ENCODE results near the gene GALNT18.

GALNT18 gene

DNA sequence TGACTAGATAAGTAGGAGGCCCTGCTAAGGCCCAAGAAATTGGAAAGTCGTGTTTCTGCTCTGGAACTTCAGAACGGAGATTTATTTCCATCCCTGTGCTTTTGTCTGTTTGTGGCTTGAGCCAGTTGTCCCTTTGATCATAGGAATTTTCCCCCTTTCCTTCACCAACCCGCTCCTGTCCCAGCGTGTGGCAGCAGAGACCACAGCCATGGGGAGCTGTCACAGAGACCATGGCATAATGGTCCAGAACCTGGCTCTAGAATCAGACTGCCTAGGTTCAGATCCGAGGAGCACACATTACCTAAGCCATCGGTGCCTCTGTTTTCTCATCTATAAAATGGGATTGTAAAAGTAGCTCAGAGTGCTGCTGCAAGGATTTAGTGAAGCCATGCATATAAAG lies 128.1 kb downstream of the GALNT18 start:
- DNase-seq = no peak

DNA sequence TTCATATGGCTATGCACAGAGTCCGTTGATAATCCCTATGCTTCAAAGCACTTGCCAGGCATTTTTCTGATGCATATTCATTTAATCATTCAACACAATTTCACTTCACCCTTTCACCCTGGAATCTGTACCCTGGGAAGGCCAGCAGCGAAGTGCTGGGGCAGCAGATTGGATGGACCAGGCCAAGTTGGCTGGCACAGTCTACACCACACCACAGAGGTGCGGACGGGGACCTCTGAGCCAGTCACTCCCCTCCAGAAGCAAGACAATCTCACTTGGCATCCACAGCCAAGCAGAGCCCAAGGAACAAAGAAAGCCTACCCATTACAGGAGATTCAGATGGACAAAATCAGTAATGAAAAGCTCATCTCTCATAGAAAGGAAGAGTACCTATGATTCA lies 130.2 kb downstream of the GALNT18 start:
- DNase-seq = no peak

DNA sequence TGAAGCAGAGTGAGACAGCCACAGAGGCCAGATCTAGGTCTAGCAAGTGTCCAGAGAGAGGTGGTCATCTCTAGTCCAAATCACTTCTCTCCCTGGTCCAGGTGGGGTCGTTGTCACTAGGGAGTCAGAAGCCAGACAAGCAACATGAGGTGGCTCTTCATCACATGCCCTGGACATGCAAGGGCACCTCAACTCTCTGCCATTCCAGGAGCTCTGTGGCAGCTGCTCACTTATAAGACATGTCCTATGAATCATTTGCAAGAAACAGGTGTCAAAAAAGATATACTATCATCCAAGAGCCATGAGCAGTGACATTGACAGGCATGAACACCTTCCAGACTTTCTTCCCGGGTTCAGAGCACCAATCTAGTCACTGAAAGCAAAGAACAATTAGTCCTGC lies 130.8 kb downstream of the GALNT18 start:
- DNase-seq = no peak

DNA sequence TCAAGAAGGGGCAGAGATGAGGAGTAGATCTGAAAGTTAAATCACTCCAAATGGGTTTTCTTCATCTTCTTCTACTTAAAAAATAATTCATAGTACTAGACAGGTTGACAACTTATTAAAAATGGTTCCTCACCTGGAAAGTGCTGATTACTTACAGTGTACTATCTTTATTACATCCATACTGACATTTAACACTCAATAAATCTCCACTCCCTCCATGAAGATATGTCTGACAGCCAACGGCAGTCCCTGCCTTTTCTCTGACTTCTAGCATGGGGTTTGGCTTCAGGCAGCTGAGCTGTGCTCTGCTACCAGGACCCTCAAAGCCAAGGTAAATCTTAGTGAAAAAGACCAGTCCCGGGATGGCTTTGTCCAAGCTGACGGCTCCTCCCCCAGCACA lies 135.4 kb downstream of the GALNT18 start:
- DNase-seq = no peak

DNA sequence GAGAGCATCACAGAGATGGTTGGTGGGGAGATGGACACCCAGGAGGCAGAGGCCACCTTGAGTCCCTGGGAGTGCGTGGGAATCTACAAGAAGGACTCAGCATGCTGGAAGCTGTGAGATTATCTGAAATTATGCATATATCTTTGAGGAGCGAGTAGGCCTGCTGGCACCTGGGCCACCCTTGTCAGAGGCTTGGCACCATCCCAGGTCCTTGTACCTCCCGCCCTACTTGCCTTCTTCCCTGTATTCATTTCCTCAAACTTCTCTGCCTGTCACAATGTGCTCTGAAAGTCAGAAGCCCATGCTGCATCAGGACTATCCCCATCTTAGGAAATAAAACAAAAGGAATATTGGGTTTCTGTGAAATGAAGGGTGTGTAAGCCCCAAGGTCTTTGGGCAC lies 135.8 kb downstream of the GALNT18 start:
- no peak for DNase-seq

DNA sequence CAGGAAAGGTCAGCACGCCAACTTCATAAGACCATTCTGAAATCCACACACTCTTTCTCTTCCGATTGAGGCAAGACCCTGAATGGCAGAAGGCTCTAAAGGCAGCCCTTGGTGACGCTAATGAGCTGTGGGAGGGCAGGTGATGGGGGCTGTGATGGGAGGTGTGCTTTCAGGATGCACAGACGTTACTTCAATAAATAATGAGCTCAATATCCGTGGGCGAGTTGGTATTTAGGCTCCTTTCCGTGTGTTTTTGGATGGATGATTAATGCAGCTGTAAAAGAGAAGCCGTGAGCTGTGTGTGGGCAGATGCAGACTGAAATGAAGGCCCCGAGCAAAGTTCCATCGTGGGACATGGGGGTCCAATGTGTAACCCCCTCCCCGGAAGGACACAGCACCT lies 138.2 kb downstream of the GALNT18 start:
- no peak for DNase-seq

DNA sequence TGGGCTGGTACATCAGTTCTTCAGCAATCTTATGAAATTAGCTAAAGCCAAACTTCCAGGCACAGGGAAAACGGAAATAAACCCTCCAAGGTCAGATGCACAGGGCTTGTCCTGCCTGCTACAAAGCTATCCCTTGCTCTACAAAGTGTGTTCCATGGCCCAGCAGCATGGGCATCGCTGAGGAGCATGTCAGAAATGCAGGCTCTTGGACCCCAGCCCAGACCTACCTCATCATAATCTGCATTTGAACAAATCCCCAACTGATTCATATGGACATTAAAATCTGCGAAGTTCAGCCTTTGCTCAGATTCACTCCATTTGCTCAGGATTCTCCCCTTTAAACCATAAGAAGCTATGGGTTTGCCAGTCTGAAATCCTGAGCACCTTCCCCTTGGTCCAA lies 139.1 kb downstream of the GALNT18 start:
- DNase-seq = no peak

DNA sequence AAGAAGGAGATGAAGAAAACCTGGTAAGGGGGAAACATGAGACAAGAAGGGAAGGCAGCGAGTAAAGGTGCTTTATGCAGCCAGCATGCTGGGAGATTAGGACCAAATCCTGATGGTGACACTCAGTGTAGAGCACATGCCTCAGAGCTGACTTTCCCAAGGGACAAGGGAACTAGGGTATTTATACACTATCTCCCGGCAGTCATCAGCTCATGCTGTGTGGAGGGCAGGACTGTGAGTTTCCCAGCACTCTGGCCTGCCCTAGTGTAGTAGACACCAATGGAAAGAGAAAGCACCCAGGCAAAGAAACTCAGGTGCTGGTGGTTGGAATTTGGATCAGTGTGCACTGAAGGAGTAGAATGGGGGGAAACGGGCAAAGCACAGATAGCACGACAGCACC lies 140.4 kb downstream of the GALNT18 start:
- no peak for DNase-seq

DNA sequence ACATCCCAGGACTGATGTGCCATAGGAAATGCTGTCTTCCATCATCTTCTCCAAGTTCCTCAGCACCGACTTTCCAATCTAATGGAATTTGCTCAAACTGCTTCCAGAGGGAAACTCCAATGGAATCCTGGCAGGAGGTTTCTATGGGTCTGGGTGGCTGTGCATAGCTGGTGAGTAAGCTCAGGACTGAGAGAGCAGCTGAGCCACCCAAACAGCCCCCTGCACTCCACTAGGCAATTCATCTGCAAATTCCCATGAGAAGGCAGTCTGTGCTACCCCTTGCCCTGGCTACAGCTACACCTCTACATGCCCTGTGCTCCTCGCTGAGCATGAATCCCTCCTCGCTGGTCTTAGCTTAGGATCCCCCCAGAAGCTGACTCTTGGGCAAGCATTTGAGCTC lies 140.8 kb downstream of the GALNT18 start:
- no peak for DNase-seq

DNA sequence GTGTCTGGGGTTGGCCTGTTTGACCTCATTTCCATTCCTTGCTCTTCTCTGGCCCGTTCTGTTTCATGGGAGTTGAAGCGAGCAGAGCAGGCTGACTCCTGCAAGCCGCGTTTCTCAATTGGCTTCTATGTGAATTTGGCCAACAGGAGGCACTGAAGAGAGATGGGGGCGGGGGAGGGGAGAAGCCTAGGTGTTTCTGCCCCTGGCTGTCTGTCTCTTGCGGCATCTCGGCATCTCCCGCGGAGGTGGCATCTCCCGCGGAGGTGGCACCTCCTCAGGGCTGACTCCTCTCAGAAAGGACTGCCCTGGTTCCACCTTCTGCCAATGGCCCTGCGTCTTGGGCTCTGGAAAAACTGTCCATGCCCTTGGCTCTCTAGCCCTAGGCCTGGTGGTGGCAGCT lies 143.1 kb downstream of the GALNT18 start:
- DNase-seq = no peak

DNA sequence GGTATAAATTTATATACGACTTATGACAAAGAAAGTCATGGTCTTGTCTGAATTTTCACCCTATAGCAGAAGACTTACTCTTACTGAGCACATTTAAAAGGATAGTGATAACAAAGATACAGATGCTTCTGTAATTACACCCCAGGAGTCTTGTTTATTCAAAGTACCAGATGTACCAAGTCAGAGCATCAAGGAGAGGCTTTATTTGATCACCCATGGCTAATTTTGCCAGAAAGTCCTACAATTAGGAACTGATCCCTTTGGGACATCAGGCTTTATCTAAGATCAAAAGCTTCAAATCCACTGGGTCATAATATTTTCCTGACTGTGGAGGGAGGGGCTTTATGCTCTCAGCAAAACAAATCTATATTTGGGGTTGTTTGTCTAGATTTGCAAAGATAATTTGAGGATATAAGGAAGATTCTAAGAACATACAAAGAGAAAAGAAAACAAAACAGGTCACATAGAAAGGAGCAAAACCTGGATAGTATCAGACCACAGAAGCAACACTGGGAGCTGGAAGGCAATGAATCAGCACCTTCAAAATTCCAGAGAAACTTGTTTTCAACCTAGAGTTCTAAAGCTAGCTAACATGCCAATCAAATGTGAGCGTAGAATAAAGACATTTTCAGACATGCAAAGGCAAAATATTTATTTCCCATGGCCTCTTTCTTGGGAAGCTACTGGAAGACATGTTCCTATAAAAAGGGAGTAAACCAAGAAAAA lies 143.9 kb downstream of the GALNT18 start:
- no peak for DNase-seq

DNA sequence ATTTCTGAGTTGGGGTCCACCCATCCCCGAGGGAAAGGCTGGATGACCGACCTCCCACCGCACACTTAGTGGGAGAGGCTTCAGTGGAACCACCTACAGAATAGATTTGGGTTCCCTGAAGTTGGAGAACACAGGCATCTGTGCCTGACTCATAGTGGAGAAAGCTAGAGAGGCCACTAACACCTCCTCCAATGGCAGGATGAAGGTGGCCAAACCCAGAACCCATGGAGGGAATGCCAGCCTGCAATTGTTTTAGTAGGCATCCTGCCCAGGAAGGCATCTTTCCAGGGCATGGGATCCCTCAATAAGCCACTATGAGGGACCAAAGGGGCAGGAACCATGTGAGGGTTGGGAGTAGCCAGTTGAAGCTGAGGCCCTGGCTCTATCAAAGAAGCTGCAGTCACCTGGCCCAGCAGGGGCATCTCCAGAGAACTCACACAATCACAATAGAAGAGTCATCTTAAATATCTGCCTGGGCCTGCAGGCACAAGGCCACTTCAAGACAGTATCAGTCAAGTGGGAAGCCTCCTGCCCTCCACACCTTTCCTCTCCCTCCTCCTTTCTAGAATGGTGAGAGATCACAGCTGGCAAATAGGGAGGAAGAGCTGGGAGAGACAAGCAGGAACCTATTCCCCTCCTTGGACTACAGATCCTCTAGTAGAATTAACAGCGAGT lies 144.7 kb downstream of the GALNT18 start:
- no peak for DNase-seq

DNA sequence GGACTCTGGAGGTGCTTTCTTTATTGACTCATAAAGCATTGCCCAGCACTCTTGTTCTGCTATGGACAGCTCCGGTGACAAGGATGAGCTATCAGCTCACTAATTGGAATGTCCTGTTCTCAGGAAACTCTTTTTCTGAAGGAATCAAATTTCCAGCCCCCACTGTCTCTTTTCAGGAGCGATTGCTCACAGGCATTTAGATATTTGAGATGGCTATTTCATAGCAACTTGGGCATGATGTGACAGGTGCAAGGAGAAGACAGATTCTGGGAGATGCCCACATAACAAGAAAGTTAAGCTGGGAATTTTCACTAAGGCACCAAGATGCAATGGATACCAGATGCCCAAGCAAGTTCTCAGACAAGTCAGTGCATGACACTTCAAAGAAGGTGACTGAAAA lies 145.3 kb downstream of the GALNT18 start:
- DNase-seq = no peak

DNA sequence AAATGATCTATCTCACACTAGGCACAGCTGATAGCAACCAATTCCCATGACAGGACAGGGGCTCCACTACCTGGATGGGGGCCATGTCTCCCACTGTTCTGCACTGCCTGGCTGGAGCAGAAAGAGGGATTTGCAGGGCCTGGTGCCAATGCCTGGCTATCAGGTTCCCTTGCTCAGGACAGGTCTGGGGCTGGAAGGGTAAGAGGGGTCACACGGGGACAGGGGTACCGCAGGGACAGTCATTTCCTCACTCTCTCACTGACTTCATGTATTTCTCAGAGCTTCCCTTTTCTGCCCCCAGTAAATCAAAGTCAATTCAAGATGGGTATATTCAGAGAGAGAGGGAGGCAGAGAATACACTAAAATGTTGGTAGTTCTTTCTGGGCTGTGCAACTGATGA lies 149.7 kb downstream of the GALNT18 start:
- DNase-seq = no peak

DNA sequence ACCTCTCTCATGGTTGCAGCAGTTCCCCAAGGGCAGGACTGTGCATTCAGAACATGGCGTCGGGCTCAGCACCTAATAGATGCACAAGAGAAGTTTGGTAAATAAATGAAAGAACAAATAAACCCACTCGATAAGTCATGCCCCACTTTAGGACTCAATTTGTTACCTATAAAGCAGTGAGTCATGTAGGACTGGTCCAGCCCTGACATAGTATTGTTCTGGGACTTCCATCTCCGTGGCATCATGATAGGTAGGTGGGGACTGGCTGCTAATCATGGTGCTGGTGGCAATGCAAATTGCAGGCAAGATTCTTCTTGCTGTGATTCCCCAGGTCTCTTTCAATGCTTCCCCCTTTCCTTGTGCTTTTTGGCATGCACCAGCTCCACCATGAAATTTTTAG lies 150.6 kb downstream of the GALNT18 start:
- no peak for DNase-seq

DNA sequence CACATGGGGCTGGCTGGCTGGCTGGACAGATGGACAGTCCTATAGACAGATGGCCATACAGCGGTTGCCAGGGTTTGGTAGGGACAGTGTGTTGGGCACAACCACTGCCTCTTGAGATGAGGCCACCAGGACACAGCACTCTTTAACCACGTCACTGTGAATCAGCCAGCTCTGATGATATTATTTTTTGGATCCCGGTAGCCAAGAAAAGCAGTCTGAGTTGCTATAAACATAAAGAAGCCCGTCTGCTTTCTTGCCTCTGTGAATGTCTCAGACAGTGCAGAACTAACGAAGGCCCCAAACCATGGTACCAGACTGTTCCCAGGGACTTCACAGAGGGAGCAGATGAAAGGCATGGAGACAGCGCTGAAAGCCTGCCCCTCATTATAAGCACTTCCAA lies 152.9 kb downstream of the GALNT18 start:
- DNase-seq = no peak

DNA sequence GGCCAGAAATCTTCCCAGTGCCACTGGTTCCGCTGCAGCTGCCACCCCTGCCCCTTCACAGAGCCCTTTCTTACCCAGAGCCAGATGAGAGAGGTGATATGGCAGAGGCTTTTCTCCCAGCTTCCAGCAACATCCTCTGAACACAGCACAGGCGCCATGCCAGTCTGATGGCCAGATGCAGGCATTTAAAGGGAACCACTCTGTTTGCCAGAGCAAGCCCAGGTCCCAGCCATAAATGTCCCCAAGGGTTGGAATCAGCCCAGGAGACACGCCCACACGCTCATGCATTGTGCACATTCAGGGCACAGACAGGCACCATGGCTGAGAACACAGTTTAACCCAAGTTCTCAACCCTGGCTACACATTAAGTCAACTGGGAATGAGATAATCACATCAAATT lies 154.5 kb downstream of the GALNT18 start:
- no peak for DNase-seq

DNA sequence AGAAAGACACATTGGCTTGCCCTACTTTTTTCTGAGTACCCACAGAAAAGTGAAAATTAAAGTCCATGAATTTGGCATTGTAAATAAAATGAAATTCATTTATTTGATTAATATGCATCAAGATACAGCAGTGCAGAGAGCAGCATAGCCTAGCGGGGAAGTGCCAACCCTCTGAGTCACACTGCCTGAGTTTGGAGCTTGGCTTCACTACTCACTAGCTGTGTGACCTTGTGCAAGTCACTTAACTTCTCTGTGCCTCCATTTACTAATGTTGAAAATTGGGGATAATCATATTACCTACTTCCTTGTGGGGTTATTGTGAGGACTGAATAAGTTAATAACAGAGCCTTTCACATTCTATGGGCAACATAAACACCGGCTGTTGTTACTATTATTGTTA lies 157.2 kb downstream of the GALNT18 start:
- DNase-seq = no peak

DNA sequence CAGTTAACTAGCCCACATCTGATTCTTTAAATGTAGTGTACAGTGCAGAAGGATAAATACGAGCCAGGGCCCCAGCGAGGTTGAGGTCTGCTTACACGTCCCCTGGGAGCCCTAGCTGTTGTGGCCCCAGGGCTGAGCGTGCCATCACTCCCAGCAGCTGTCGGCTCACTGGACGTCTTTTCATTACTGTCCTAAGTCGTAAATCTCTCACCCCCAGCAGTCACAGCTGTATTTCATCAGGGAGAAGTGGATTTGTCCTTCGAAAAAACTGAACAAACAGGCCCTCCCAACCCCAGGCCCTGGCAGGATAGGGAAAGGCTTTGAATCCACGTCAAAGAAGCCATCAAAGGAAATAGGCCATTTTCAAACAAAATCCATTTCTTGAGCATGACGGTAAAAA lies 158.4 kb downstream of the GALNT18 start:
- peak; percentile 52 for DNase-seq

DNA sequence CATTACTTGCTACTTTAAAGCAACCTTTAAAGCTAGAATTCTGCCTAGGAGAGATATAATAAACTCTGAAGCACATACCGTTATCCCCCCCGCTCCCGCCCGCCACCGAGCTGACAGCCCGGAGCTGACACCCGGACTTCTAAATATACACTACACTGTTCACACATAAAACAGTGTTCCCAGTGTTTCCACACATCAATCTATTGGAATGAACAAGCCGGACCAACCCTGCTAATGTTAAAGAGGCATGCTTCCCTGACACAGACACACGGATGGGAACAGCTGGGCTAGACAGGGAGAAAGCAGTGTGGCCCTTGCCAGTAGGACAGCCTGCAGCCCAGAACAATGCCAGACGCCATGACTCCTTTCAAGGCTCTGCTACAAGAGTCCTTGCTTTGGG lies 160.3 kb downstream of the GALNT18 start:
- no peak for DNase-seq

DNA sequence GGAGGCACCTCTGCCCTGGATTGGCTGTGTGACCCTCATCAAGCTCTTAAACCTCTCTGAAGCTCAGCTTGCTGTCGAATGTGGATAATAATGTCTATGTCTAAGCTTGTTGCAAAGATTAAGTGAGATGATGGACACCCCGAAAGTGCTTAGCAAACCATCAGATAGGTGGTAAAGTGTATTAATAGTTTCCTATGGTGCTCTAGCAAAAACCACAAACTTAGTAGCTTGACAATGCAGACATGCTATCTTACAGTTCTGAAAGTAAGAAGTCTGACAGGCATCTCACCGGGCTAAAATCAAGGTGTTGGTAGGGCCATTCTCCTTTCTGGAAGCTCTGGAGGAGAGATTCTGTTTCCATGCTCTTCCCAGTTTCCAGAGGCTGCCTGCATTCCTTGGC lies 162.2 kb downstream of the GALNT18 start:
- no peak for DNase-seq

DNA sequence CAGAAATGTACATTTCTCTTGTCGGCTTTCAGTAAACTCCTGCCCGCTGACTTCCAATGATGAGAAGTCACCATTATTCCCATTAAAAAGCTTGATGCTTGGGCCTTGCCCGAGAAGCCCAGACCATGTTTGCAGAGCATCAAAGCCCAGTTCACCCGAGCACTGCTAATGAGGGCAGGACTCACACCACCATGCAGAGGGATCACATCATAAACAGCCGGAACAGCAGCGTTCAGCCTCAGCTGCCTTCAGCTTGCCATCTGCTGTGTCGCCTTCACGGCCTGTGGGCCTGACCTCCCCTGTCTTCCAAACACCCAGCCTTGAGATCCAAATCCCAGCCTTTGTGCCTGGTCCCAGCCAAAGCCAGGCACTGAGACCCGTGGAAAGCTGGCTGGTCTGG lies 163.3 kb downstream of the GALNT18 start:
- no peak for DNase-seq

DNA sequence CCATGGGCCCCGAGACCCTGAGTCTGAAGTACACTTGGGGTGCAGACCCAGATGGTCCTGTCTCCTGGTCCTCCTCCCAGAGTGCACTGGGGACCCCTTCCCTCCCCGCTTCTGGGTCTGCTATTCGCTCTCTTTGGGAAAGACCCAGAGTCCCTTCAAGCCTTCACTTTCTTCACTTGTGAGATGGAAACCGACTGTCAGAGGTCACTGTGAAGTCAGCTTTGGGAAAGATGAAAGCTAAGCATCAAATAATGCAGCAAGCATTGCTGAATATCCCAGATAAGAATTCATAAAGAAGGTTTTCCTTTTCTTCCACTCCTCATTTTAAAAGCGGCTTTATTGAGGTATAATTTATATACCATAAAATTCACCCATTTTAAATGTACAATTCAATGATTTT lies 163.8 kb downstream of the GALNT18 start:
- no peak for DNase-seq

DNA sequence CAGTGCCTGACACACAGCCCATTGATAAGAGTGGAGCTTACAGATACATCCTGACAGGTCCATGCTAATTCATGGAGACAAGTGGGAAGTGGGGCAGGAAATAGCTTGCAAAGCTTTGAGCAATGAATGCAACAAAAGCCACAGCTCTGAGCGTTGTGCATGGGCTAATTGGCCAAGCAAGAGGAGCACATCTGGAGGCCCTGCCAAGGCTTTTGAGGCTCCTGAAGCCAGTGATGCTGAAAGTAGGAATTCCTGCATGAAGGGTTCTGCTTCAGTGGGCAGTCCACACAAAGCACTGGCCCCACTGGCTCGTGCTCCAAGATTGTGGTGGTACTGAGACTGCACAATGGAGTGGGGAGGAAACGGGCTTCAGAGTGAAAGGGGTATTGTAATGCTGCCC lies 164.9 kb downstream of the GALNT18 start:
- DNase-seq = no peak

DNA sequence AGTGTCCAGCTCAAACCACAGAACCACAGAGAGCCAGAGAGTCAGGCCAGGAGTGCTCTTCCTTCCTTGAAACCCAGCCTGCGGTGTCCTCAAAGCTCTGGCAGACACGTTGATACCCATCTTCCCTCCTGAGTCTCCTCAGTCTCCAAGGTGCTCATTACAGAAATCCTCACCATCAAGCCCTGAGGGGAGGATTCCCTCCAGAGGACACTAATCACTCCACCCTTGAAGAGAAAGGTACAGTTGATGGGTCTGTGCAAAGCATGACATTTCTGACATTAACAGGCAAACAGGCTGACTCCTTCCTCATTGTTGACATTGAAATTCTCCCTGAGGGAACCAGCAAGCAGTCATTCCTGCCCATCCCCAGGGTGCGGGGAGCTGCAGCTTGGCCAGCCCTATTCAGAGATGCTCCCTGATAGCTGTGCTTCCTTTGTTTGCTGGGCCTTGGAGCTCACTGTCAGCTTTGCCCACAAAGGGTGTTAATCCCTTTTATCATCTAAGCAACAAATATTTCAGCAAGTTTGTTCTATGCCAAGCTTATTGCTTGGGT lies 167.1 kb downstream of the GALNT18 start:
- no peak for DNase-seq
